Tongue (tissue), 2 donors: ENCODE measurements around the gene COL4A5. TPM values are rescaled to one million over a fixed set of nuclear protein-coding genes. Genes with fewer than 3 reads are reported as not detected.

Experiments used
- DNase-seq: peaks from one replicate; pipeline ENCODE4 v3.0.0-alpha.2; 2015
- total RNA-seq: library from RNA; depleted of rRNA; stranded (reverse); fragments of >200 nt; gene quantifications from one replicate; pipeline ENCODE4 v1.2.3, GENCODE V29; 2014

Gene COL4A5
- total RNA-seq, 1 donor from 2014 or later = 65.5 TPM

DNA sequence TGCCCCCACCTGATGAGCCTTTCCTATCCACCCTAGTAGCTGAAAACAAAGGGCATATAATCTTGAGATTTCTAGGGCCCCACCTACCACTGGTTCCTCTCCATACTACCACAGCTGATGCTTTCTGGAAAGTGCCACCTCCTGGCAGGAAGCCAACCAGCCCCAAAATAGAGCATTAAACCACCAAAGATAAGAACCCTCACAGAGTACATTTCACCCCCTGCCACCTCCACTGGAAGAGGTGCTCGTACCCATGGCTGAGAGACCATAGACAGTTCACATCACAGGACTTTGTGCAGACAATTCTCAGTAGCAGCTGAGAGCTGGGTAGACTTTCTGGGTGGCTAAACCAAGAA lies 202.6 kb downstream of the COL4A5 start:
- no peak for DNase-seq

DNA sequence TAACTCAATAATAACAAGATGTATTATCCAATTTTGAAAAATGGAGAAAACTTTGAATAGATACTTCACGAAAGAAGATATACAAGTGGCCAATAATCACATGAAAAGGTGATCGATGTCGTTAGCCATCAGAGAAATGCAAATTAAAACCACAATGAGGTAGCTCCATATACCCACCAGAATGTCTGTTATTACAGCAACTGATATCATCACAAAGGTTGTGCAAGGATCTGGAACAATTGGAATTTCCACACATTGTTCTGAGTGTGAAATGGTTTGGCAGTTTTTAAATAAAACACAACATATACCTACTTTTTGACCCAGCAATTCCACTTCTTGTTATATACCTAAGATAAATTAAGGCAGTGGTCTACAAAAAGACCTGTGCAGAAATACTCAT lies 225.1 kb downstream of the COL4A5 start:
- DNase-seq = no peak

GRCh38 chrX:108666101-108666500 lies 226.5 kb downstream of the COL4A5 start:
- no peak for DNase-seq

DNA sequence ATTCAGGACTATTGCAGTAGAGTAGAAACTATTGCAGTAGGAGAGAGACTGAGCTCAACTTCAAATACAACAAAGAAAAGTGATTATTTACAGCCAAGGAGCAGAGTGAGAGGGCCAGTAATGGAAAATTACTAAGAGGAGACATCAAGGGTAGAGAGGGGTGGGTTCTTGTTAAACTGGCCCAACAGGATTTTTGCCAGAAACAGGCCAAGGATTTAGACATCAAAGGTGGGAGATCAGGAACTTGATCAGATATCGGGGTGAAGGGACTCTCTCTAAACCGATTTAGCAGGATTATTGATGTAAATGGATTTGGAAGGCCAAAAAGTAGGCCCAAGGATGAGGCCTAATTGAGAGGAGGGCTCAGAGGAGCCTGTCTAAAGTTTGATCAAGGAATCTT lies 231.9 kb downstream of the COL4A5 start:
- no peak for DNase-seq

DNA sequence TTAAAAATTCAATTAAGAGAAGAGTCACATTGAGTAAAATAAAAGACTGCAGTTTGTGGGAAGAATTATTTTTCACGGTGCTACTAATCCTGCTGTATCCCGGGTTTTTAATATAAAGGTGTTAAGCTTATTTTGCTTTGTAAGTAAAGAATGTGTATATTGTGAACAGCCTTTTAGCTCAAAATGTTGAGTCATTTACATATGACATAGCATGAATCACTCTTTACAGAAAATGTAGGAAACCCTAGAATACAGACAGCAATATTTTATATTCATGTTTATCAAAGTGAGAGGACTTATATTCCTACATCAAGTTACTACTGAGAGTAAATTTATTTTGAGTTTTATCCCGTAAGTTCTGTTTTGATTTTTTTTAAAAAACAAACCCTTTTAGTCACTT lies 257.1 kb downstream of the COL4A5 start:
- no peak for DNase-seq

GRCh38 chrX:108699368-108699767 lies 259.7 kb downstream of the COL4A5 start:
- peak; percentile 27 for DNase-seq

GRCh38 chrX:108701633-108702032 lies 262.0 kb downstream of the COL4A5 start:
- no peak for DNase-seq

- no peak for DNase-seq
These were observed 262.9 kb downstream of the COL4A5 start for GRCh38 chrX:108702530-108702929.

DNA sequence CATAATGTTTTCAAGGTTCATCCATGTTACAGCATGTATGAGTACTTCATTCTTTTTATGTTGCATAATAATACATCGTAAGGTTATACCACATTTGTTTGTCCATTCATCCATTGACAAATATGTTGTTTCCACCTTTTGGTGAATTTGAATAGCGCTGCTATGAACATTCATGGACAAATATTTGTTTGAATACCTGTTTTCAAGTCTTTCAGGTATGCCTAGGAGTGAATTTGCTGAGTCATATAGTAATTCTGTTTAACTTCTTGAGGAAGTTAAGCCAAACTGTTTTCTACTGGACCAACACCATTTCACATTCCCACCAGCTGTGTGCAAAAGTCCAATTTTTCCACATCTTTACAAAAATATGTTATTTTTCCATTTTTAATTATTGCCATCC lies 265.2 kb downstream of the COL4A5 start:
- no peak for DNase-seq

GRCh38 chrX:108712886-108713285 lies 273.2 kb downstream of the COL4A5 start:
- DNase-seq = no peak

DNA sequence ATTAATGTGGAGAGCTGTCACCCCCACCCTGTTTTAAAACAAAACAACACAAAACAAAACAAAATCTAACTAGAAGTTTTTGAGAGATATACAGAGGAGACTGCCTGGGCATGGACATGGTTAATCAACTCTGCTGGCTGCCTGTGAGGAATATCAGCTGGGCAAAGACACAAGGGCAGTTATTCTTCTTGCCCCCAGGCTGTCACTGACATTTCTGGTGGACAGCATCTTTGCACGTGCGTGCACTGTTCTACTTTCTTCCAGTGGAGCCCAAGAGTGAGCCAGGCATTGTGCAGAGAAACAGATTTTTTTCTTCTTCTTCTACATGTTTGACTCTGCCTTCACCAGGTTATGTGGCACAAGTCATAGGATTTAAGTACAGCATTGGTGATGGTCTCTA lies 282.9 kb downstream of the COL4A5 start:
- DNase-seq = no peak

GRCh38 chrX:108726748-108727147 lies 287.1 kb downstream of the COL4A5 start:
- no peak for DNase-seq

GRCh38 chrX:108731153-108731552 lies 291.5 kb downstream of the COL4A5 start:
- no peak for DNase-seq

DNA sequence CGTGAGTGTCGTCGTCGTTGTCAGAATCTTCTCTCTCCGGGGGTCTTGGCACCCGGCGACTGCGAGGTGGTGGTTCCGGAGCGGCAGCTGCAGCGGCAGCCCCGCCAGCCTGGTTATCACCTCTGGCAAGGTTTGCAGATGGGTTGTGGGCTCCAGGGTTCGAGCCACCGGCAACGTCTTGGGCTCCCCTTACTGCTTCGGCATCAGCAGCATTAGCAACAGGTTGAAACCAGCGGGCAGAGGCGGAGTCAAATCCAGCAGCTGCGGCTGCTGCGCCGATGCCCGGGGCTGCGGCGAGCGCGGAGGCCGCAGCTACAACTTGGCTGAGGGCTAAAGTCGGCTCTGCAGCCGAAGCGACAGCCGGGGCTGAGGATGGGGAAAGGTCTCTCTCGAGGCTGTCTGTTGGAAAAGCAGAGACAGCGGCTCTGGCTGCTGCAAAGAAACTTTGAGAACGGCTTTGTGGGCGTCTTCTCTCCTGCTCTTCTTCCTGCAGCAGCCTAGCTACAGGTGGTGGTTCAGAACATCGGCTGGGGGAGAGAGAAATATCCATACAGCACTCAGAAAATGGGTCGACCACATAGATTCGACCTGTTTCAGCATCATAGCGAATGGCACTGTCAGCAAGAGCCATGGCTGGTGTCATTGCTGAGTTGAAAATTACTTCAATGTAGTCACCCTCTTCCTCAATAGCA lies 293.1 kb downstream of the COL4A5 start:
- peak; percentile 26 for DNase-seq

GRCh38 chrX:108734426-108734825 lies 294.8 kb downstream of the COL4A5 start:
- no peak for DNase-seq

DNA sequence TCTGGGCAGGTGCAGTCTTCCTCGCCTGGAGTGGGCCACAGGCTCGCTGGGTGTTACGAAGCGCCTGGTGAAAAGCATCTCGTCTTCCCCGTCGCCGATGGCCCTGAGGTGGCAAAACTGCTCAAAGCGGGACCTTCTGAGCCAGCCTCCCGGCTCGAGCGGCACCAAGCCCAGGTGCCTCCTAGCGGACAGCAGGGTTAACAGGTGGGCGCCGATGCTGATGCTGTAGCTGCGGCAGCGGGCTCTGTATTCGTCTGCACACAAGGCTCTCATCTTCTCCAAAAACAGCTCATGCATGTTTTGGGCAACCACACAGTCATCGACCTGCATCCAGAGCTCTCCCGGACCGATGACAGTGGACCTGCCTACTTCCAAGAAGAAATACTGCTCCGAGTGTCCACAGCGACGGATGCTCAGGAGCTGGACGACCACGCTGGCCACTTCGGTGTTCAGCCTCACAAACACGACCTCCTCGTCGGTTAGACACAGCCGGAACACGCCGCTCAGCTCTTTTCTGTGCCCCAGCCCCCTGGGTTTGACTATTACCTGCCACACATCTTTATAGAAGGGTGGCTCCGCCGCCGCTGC lies 295.5 kb downstream of the COL4A5 start:
- no peak for DNase-seq

DNA sequence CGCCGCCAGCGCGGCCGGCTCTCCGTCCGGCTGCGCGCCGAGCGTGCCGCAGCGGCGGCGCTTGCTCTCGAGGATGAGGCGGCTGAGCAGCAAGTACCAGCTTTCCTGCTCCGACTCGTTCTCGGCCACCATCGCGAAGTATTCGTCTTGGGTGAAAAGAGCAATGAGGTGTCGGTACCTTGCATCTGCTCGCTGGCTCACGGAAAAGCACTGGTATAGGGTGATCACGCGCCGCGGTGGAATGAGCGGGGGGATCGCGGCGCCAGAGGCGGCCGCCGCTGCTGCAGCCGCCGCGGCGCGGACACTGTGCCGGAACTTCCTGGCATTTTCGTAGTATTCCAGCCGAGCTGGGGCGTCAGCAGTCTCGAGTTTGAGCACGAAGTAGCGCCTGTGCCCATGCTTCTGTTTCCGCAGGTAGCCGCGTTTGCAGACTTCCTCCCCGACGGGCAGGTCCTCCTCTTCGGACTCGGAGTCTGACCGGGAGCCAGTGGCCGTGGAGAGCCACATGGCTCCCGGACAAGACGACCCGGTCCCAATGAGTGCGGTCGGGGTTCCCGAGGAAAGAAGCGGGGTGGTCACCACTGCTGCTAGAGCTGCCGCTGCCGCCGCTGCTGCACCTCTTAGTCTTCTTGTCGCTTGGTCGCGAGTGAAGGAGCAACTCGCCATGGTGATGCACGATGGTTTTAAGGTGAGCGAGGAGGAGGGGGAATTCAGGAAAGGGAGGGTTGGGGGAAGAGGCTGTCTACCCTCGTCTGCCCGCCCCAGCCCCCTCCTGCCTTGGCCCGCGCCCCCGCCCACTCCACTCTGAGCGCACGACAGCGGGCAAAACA lies 296.3 kb downstream of the COL4A5 start:
- no peak for DNase-seq

GRCh38 chrX:108736509-108737479 lies 297.2 kb downstream of the COL4A5 start, which contains the start of gene IRS4:
Gene IRS4, minus strand, starts transcription at chrX:108736563.
- peak; percentile 29 for DNase-seq

DNA sequence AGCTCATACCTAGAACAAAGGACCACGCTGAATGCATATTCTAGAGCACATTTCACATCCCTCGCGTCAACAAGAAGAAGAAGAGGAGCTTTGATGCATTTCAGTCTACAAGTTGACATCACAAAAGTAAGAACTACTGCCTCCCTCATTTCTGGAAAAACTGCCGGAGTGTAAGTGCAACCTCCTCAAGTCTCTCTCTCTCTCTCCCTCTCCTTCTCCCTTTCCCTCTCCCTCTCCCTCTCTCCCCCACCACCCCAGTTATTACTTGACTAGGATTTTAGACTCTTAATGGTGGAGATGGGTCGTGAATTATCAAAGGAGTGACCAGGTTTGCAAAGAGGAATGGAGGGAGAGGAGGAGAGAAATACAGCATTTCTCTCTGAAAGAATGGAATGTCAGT lies 298.1 kb downstream of the COL4A5 start:
- no peak for DNase-seq

DNA sequence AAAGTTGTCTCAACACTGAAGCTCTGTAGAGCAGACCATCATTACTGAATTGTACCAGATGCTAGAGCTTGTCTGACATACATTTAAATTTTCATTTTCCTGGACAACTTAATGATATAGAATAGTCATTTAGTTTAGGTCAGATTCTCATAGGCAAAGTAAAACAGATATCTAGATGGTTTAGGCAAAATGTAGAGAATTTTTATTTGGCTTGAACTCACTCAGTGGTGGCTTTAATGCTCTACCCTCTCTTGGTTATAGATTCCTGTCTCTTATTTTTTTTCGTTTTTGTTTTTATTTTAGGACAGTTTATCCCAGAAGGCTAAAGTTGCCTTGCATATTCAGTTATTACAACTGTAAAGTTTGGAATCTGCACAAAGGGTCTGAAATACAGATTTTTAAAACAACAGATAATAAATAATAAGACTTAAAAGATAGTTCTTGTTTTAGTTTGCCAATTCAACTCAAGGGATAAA lies 300.7 kb downstream of the COL4A5 start:
- no peak for DNase-seq
